GM20431 (cell line): Measurements from ENCODE around the gene BRD4.
"Not testable (repeated sequence)": the region's sequence is repeated elsewhere in the genome, so short reads cannot be mapped to it uniquely, and the experiment has no call there.

Experiments
- in situ Hi-C: fragments of 300-500 bp; cut with MseI, MboI; formaldehyde crosslinking; loops from one replicate; pipeline ENCODE4 v1.15.0; 2020; ENCODE audit warnings: low sequenced_read_pairs; ENCODE audit not compliant: unreplicated experiment

The BRD4 gene

DNA sequence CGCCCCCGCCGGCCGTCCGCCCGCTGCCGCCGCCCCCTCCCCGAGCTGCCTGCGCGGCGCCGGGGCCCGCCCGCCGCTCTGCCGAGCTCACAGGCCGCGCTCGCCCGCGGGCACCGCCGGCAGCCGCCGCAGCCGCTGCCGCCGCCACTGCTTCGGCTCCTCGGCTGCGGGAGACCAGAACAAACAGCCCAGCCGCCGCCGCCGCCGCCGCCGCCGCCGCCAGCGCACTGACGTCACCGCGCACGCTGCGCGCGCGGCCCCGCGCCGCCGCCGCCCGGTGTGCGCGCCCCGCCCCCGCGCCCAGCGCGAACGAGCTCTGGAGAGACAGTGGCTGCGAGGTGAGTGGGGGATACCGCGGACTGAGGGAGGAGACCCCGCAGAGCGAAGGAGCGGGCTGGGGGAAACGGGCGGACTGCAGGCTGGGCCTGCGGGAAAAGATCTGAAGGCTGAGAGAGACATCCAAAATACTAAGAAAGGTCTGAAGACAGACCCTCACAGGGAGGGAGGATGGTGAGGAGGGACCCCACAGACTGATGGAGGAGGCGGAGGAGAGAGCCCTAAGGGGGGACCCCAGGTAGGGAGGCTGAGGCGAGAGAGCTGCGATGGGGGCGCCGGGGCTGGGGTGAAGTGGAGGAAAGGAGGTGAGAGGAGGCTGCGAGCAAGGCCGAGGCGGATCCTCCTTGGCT is at the start of gene BRD4:
BRD4 (minus strand) TSS at position 229 of the 686 bp plus-strand sequence. CDS start 59,440 bp downstream, outside the sequence.
- in situ Hi-C loops = no loop called here

DNA sequence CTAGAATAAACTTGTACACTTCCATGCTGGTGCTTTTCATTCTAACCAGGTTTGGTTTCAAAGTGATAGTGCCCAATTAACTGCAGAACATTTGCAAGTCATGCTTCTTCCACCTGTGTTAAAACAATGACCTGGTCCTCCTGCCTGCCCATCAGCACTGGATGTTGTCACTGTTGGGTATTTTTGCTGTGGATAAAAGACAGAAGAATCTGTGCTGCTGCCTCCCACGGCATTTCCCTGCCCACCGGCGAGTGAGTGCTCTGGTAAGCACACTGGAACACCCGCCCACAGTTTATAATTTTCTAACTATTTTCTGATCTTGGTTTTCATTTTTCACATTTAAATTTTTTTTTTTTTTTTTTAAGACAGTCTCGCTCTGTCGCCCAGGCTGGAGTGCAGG is 49.5 kb upstream of the BRD4 start:
- in situ Hi-C loops = no loop called here

DNA sequence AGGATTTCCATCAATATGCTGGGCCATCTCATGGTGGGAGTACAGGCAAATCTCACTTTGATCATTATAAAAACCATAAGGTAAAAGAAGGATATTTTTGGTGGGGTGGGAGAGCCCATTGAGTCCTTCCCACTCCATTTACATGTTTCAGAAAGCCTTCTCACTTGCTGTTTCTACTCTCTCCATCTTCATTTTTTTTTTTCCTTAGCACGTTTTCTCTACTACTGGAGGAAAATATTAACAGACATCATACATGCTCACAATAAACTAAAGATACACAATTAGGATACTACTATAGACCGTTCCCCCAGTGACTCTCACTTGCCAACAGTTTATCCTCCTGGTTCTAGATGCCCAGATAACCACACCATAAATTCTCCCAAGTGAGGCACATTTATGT is 49.1 kb upstream of the BRD4 start:
- in situ Hi-C loops = no loop called here

DNA sequence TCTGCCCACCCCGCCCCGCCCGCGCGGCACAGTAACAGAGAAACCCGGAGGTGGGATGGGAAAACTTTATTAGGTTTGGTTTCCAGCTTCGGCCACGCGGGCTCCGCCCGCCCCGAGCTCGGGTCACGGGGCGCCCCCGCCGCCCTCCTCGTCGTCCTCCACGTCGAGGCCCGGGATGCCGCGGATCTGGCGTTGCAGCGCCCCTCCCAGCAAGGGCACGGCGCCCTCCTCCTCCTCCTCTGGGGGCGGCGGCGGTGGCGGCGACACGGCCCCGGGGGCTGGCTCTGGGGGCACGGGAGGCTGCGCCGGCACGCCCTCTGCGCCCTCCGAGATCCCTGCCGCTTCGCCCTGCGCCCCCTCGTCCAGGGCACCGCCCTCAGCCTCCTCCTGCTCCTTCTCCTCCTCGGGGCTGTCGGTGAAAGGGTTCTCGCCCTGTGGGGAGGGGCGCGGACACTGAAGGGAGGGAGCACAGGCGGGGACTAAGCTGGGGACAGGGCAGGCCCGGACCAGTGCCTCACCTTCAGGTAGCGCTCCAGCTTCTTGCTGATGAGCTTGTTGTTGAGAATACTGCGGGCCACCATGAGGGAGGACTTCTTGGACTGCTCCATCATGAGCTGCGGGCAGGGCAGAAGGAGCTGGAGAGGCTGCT is 47.8 kb upstream of the BRD4 start:
- in situ Hi-C loops = no loop called here

DNA sequence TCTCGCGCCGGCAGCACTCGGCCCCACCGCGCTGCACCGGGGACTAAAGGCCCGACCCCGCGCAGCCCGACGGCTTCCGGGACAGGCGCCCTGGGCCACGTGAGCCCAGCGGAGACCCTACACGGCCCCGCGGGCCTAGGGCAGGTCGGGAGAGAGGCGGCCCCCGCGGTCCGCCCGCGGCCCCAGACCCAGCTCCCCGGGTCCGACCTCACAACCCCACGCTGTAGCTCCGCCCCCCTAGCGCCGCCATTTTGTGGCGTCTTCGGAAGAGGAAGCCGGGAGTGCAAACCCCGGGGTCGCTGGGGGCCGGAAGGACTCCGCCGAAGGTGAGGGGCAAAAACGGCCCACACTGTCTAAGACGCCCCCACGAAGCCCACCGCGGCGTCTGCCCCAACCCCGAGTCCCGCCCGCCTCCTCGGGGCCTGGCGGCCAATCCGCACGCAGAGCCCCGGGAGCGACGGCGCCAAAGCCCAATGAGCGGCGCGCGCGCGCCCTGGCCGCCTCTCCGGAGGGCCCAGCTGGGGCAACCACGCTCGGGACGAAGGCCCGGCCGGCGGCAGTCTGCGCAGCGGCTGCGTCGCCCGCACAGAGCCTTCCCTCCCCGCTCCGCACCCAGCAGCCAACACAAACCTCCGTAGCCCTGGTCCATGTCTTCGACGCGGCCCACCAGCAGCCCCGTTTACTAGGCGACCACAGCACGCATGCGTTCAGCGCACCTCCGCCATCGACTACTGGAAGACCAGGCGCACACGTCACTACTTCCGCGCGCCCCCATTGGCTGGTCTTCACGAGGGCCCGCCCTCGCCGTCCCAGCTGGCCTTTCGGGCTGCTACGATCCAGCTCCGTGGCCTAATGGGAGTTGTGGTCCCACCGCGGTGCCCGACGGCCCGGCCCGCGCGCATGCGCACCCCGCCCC is 47.0 kb upstream of the BRD4 start, which contains the start of gene AKAP8:
AKAP8 (minus strand) TSS at position 705 of the 916 bp plus-strand sequence; CDS start at position 649, 56 bp downstream.
- in situ Hi-C loops = no loop called here

DNA sequence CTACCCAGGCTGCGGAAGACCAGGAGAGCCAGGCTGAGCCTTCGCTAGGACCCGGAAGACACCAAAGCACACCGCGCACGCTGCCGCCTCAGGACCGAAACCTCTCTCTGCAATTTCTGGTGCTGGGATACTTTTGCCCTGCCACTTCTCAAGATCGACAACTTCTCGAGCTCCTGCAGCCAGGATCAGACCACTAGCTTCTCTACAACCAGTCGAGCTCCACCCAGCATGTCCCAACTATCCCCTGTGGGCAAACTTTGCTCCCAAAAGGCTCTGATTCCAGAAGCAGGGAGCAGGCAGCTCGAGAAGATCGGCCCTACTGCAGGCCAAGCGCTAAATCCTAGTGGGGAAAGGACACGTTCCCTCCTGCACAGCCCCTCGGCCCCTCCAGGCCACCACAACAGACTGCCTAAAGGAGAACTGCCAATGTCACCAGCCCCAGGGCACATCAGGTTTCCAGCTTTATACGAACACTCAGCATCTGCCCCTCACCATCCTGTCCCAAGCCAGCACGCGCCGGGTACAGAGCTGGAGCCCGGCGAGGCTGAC is 46.3 kb upstream of the BRD4 start:
- in situ Hi-C loops = no loop called here

DNA sequence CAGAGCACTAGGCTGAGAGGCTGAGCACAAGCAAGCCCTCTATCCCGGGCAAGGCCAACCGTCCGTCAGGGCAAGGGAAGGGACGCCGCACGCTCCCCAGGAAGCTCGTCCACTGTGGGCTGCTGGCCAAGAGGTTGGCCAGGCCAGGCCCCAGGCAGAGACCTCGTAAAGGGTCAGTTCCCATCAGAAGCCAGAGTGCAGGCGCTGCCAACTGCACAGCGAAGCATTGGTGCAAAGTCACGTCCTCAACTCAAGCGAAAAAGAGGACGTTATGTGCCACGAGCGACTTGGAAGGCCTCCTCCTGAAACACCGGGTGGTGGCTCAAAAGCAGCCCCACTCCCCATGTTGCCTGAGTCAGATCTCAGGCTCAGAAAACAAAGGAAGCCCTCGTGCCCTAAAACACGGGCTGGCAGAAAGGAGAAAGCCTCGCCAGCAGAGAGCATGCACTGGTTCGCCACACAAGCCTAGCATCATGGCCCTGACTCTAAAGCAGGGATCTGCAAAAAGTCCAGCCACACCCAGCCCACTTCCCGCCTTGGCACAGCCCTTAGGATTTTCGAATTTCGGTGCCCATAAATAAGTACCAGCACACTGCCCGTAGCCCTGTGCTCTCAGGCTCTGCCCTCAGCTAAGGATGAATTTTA is 42.6 kb upstream of the BRD4 start:
- in situ Hi-C loops = no loop called here

DNA sequence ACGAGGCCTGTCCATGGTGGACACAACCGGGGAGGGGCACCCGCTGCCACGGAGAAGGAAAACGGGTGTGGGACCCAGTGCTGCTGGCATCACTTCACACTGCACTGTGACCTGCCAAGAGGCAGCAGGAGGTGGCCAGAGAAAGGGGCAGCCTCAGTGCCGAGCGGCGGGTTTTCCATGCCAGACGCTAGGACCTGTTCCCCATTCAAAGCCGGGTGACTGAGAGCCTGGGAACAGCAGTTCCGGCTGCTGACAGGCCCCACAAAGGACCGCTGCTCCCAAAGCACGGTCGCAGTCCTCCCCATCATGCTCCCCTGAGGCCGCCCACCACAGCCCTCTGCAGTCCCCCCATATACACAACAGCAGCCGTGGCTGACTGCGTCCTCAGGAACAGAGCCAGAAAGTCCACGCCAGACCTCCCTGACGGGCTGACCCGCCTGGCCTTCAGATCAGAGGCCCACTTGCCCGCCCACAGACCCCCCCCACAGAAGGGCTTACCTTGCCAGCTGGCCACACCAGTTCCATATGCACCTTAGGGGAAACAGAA is 41.8 kb upstream of the BRD4 start:
- in situ Hi-C loops = no loop called here

DNA sequence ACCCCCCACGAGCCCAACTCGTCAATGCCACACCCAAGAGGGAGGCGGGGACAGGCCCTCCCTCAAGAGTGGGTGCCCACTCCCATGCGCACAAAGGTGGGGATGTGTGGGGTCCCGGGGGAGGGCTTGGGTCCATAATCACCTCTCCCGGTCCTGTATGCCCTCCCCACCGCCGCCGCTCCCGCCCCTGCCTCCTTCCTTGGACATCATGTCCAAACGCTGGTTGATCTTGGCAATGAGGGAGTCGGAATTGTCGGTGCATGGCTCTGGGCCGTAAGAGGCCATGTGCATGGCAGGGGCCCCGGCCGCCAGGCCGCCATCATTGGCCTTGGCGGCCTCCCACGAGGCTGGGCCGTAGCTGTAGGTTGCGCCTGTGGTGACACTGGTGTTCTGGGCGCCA is 41.3 kb upstream of the BRD4 start:
- in situ Hi-C loops = no loop called here

DNA sequence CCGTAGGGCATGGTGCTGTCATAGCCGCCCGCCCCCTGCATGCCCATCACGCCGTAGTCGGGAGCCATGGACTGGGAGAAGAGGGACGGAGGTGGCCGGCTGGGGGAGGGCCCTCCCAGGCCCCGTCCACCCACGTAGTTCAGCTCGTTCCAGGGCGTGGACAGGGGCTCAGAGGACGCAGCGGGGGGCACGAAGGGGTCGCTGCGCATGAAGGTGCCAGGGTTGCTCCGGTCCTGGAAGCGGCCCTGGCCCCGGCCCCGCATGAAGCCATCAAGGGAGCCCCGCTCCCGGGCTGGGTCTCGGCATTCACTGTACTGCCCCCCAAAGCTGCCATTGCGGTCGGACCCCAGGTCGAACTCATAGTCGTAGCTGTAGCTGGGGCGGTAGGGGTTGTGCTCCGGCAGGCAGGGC is 40.6 kb upstream of the BRD4 start:
- in situ Hi-C loops = no loop called here

DNA sequence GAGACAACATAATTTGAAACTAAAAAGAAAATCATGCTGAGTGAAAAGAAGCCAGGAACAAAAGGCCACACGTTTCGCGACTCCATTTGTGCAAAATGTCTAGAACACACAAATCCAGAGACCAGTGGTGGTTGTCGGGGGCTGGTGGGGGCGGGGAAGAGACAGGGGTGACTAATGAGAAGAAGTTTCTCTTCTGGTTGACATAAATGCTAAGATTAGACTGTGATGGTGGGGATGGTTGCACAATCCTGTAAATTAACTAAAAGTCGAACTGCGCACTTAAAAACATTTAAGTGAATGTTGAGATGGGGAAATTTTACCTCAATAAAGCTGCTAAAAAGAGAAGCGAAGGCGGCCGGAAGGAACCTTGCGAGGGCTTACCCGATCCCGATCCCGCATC is 40.1 kb upstream of the BRD4 start:
- in situ Hi-C loops = no loop called here

DNA sequence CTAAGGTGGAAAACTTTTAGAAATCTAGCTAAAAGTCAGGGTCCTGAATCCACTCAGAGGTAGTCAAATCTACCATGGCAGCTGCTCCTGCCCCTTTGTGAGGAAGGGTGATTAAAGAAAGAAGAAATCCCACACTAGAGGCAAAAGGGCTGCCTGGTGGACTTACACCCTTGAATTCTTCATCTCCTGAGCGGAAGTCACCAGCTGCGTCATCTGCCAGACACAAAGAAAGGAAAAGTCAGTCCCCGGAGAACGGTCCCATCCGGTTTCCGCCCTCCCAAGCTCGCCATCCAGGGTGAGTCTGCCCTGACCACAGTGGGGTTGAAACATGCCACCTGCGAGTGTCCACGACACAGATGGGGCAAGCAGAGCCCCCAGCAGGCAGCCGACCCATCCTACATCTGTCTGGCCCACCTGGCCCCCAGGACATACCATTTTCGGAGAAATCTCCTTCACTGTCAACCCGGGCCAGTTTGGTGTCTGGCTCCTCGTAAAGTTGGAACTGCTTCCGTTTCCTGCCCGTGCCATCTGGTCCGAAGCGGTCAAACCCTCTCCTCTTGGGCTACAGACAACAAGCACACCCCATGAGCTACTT is 39.5 kb upstream of the BRD4 start:
- in situ Hi-C loops = no loop called here

DNA sequence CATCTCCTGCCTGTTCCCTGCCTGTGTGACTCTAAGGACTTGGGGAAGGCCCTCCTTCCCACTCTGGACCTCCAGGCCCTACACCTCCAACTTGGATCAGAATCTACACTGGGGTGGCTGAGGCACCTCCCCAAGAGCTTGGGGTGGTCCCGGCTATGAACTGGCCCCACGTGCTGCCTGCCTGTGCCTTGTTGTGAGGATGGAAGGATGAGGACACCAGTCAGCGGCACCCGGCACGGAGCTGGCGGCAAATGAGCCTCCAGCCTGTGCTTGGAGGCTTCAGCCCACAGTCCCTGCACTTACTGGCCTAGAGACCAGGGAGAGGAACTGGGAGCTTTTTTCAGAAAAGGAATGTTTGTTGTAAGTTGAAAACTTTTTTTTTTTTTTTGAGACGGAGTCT is 38.8 kb upstream of the BRD4 start:
- in situ Hi-C loops = no loop called here

DNA sequence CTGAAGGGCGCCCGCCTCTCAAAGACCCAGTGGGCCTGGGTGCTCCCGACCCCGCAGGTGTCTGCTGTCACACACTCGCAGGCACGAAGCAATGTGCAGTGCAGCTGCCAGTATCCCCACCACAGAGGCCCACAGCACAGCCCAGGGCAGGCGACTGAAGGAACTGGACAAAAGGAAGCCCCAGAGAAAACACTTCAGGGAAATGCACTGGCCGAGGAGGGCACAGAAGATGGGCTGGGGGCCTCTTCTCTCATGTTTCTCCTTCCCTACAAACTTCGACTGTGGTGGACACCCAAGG is 37.2 kb upstream of the BRD4 start:
- in situ Hi-C loops = no loop called here

DNA sequence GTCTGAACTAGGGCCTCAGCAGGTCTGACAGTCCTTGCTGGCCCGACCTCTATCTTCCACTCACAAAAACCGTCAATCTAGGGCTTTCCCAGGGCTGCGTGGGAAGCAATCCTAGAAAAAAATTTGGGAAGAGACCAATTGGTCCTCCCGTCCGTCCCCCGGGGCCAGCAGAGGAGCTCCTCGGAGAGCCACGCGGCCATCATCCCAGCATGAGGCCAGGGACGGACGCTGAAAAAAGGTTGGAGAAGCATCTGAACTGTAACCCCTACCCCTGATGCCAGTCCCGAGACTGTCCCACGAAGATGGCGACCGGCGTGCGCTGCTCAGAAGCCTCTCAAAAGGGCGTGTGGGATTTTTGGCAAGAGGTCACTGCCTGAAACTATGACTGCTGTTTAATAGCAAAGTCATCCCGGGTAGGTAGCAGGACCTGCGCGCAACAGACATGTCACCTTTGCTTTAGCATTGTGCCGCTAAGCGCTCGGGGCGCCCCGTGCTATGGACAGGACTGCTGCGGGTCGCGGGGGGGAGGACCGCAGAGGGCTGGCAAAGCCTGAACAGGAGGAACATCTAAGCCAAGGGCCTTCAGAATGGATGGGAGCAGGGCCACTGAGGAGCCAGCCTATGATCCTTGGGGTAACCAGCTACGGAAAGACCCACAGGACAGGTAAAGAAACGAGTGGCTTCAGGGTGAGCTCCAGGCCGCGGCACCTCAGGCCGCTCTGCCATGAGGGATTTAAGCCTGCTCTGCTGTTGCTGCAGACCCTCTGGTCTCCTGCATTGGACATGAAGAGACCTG is 36.7 kb upstream of the BRD4 start:
- in situ Hi-C loops = no loop called here

DNA sequence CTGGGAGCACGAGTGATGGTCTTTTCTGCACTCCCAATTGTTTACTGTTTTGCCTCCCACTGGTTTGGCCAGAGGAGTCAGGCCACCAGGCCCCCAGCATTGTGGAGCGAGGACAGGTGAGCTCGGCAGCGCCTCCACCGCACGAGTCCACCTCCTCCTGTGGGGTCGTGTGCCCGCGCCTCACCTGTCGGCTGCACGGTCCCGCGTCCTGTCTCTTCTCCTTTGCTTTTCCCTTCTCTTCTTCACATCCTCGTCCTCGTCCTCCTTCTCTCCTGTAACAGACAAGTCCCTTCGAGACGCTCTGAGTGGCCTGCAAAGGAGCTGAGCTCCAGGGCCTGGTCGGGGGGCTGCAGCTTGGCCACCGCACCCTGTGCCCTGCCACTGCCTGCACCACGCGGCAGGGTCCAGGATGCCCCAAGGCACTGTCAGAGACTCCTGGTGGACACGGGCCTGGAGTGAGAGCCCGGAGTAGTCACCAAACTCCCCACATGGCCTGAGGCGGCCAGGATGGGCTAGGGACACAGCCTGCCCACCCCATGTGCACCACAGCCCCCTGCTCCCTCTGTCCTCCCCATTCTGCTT is 35.8 kb upstream of the BRD4 start:
- in situ Hi-C loops = no loop called here

DNA sequence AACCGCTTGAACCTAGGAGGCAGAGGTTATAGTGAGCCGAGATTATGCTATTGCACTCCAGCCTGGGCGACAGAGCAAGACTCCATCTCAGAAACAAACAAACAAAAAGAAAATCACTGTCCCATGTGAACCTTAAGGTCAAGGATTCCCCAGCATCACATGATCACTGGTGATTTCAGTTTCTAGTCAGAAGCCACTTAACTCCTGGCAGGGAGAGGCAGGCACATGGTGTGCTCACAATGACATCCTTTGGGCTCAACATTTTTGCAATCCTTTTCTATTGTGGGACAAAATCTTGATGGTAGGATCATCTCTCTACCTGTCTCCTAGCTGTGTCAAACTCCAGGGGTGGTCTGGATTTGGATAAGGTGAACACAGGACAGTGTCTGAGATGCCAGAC is 35.1 kb upstream of the BRD4 start:
- in situ Hi-C loops = no loop called here

DNA sequence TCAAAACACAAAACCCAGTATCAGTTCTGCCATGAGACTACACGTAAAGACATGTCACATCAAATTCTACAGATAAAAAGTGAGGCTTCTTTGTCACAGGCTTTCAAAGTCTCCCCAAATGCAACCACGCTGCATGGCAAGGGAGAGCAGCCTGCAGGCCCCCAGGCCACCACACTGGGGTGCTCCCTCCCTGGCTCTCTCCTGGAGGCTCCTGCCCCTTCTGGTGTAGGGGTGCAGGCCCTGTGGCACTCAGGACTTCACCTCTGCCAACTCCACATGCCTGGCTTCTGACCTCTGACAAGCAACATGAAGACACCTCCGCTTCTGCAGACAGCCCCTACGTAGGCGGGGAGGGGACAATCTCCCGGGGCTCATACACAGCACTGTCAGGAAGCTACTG is 32.9 kb upstream of the BRD4 start:
- in situ Hi-C loops = no loop called here

DNA sequence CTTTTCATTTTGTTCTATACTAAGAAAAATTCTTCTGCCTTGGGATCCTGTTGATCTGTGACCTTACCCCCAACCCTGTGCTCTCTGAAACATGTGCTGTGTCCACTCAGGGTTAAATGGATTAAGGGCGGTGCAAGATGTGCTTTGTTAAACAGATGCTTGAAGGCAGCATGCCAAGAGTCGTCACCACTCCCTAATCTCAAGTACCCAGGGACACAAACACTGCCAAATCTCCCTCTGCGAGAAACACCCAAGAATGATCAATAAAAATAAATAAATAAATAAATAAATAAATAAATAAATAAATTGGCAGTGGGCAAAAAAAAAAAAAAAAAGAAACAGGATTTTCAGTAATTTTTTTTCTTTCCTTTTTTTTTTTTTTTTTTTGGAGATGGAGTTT is 31.5 kb upstream of the BRD4 start:
- in situ Hi-C loops = not testable (repeated sequence)
